ENCODE measurements around the gene YIPF2. TPM values are rescaled to one million over a fixed set of nuclear protein-coding genes. Genes with fewer than 3 reads are reported as not detected.

YIPF2 gene
- total RNA-seq, 1 experiment from 2014 or later: 126 TPM

DNA sequence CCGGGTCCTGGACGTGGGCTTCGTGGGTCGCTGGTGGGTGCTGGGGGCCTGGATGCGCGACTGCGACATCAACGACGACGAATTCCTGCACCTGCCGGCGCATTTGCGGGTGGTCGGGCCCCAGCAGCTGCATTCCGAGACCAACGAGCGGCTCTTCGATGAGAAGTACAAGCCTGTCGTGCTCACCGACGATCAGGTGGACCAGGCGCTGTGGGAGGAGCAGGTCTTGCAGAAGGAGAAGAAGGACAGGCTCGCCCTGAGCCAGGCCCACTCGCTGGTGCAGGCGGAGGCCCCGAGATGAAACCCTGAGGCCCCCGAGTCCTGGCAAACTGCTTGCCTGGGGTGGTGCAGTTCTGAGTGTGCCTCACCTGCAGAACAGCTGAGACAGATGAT, 959 bp upstream of the YIPF2 start:
- Histone ChIP-seq H4K20me1 (ENCODE audit: low read length) (peaks cover 8% of the 10 kb centered on the region; the same call in 1 of the 2 replicates), H3K4me3 (ENCODE audit: low read length) (peak overlapping the region; percentile 82), H3K4me2 (ENCODE audit: low read length) (peak overlapping the region; percentile 91), H3F3A (ENCODE audit: low read length, unreplicated experiment) (no peaks in the 10 kb centered on the region), H3K9ac (ENCODE audit: low read length) (peak overlapping the region; percentile 89), H3K27me3 (ENCODE audit: low read length) (no peaks in the 10 kb centered on the region), H3K36me3 (ENCODE audit: low read depth, low read length) (peaks cover 14% of the 10 kb centered on the region; the same call in 1 of the 2 replicates), H3K79me2 (ENCODE audit: low read length) (peaks cover 54% of the 10 kb centered on the region), H3K9me2 (replicated peaks; ENCODE audit: low read length) (no peaks in the 10 kb centered on the region), H3K9me3 (ENCODE audit: low read length) (no peaks in the 10 kb centered on the region), H3K4me1 (ENCODE audit: insufficient read depth, low read length) (peaks cover 16% of the 10 kb centered on the region), H2AFZ (ENCODE audit: low read length) (peak overlapping the region; percentile 69), H3K27ac (ENCODE audit: low read length) (no peak overlapping the region)
- ChIA-PET CTCF (interaction anchor here (0.6 kb wide), 1 partner anchor 12 kb away, joined by 6 read pairs; no protein-coding TSS in a partner anchor), POLR2A (ENCODE audit: unreplicated experiment) (no interaction called here)
- intact Hi-C loops (cut with micrococcal nuclease): no loop called here
- DNase-seq (no peak), ATAC-seq (0 out of 2 replicates have a peak, but pooled peaks have one; percentile 2)
- TF ChIP-seq EZH2 (IDR thresholded peaks at IDR 0.05; ENCODE audit: low read length, unreplicated experiment) (no peak), CTCF (conservative IDR thresholded peaks at IDR 0.05; ENCODE audit: low read depth, low read length) (no peak), EZH2phosphoT487 (IDR thresholded peaks at IDR 0.05; ENCODE audit: borderline replicate concordance, low read length) (no peak)
- no TSS peak for BruUV-seq (replicated peaks)

DNA sequence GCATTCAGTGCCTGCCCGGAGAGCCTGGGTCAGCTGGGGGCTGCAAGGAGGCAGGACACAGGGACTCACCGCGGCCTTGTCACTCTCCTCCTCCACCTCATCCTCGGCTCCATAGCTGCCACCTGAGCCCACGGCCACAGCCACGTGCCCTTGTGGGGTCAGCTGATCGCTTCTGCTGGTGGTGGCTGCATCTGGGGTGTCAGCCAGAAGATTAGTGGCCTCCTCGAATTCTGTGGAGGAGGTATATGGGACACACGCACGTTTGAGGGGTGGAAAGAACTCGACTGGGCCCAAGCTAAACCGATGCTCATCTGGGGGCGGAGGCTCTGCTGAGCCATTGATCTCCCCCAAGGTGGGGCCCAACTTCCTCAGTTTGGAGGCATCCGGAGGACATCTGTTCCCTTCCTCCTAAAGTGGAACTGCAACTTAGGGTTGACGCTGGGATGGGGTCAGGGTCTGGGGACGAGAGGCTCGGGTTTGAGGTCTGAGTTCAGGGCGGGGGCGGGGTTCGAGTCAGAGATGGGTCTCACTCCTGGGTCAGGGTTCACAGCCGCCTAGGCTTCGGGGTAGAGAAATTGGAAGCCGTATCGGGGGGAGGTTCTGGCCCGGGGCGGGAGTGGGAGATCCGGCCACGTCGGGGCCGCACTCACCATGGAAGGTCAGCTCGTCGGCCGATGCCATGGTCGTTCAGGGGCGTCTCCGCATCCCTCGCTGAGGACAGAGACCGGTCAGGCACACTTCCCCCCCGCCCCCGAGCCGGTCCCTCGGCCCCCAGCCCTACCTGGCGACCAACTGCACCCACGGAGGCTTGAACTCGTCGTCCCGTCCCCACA, 493 bp downstream of the YIPF2 start:
- H2AFZ ChIP-seq (ENCODE audit: low read length): peak overlapping the region; percentile 69
- BruUV-seq (replicated peaks): TSS peak; percentile 66
- intact Hi-C loops (cut with micrococcal nuclease): no loop called here
- peak overlapping the region; percentile 91 for H3K4me2 ChIP-seq (ENCODE audit: low read length)
- H3K9me3 ChIP-seq (ENCODE audit: low read length): no peaks in the 10 kb centered on the region
- peaks cover 28% of the 10 kb centered on the region; the same call in 1 of the 2 replicates for H3K36me3 ChIP-seq (ENCODE audit: low read depth, low read length)
- DNase-seq (no peak), ATAC-seq (peak; percentile 20; the same call in 1 of the 2 replicates)
- ChIA-PET CTCF (no interaction called here), POLR2A (ENCODE audit: unreplicated experiment) (no interaction called here)
- TF ChIP-seq CTCF (conservative IDR thresholded peaks at IDR 0.05; ENCODE audit: low read depth, low read length) (no peak), EZH2phosphoT487 (IDR thresholded peaks at IDR 0.05; ENCODE audit: borderline replicate concordance, low read length) (no peak), EZH2 (IDR thresholded peaks at IDR 0.05; ENCODE audit: low read length, unreplicated experiment) (no peak)
- H4K20me1 ChIP-seq (ENCODE audit: low read length): peaks cover 8% of the 10 kb centered on the region; the same call in 1 of the 2 replicates
- peak overlapping the region; percentile 82 for H3K4me3 ChIP-seq (ENCODE audit: low read length)
- no peaks in the 10 kb centered on the region for H3K27me3 ChIP-seq (ENCODE audit: low read length)
- peak overlapping the region; percentile 15 for H3K27ac ChIP-seq (ENCODE audit: low read length)
- peak overlapping the region; percentile 89 for H3K9ac ChIP-seq (ENCODE audit: low read length)
- no peaks in the 10 kb centered on the region for H3K9me2 ChIP-seq (replicated peaks; ENCODE audit: low read length)
- H3K79me2 ChIP-seq (ENCODE audit: low read length): peaks cover 54% of the 10 kb centered on the region
- H3K4me1 ChIP-seq (ENCODE audit: insufficient read depth, low read length): peaks cover 16% of the 10 kb centered on the region
- H3F3A ChIP-seq (ENCODE audit: low read length, unreplicated experiment): no peaks in the 10 kb centered on the region

- ATAC-seq: no peak
- no peaks in the 10 kb centered on the region for H3K9me3 ChIP-seq (ENCODE audit: low read length)
- intact Hi-C loops (cut with micrococcal nuclease): no loop called here
- no peaks in the 10 kb centered on the region for H3K27me3 ChIP-seq (ENCODE audit: low read length)
- H3F3A ChIP-seq (ENCODE audit: low read length, unreplicated experiment): no peaks in the 10 kb centered on the region
- ChIA-PET POLR2A (ENCODE audit: unreplicated experiment) (no interaction called here), CTCF (no interaction called here)
- no peak overlapping the region for H3K4me3 ChIP-seq (ENCODE audit: low read length)
- DNase-seq: no peak
- BruUV-seq (replicated peaks): no TSS peak
- H4K20me1 ChIP-seq (ENCODE audit: low read length): peaks cover 4% of the 10 kb centered on the region; the same call in 1 of the 2 replicates
- peaks cover 22% of the 10 kb centered on the region; the same call in 1 of the 2 replicates for H3K36me3 ChIP-seq (ENCODE audit: low read depth, low read length)
- H3K79me2 ChIP-seq (ENCODE audit: low read length): peaks cover 25% of the 10 kb centered on the region
- H3K9me2 ChIP-seq (replicated peaks; ENCODE audit: low read length): no peaks in the 10 kb centered on the region
- no peak overlapping the region for H3K9ac ChIP-seq (ENCODE audit: low read length)
- TF ChIP-seq CTCF (conservative IDR thresholded peaks at IDR 0.05; ENCODE audit: low read depth, low read length) (no peak), EZH2 (IDR thresholded peaks at IDR 0.05; ENCODE audit: low read length, unreplicated experiment) (no peak), EZH2phosphoT487 (IDR thresholded peaks at IDR 0.05; ENCODE audit: borderline replicate concordance, low read length) (no peak)
- peaks cover 12% of the 10 kb centered on the region for H3K4me1 ChIP-seq (ENCODE audit: insufficient read depth, low read length)
- no peak overlapping the region for H2AFZ ChIP-seq (ENCODE audit: low read length)
- no peak overlapping the region for H3K27ac ChIP-seq (ENCODE audit: low read length)
- H3K4me2 ChIP-seq (ENCODE audit: low read length): no peak overlapping the region
Observed at GRCh38 chr19:10924597-10924996, 3.8 kb downstream of the YIPF2 start.

Measured in PC-3 (cell line).